OCI-LY1 (cell line): Measurements from ENCODE around the gene LAMC3.

Source experiments
- H2AFZ ChIP-seq: fragments of 200-600 bp; sonication (generic), shearing (Covaris generic); 2 replicates; pipeline ENCODE4 v1.6.0; 2014; ENCODE audit warnings: antibody characterized with exemption, mild to moderate bottlenecking, low read length
- H3F3A ChIP-seq: fragments of 200-600 bp; sonication (generic), shearing (Covaris generic); 2 replicates; pipeline ENCODE4 v1.6.0; 2014; ENCODE audit warnings: mild to moderate bottlenecking, antibody characterized with exemption, low read length, moderate library complexity; ENCODE audit not compliant: insufficient read depth
- H3K27ac ChIP-seq: fragments of 200-600 bp; sonication (generic); 2 replicates; pipeline ENCODE4 v1.5.1; 2014; ENCODE audit warnings: low read length, mixed run types, mild to moderate bottlenecking, low read depth; ENCODE audit not compliant: poor library complexity, severe bottlenecking
- H3K27me3 ChIP-seq: fragments of 200-600 bp; sonication (generic); 2 replicates; pipeline ENCODE4 v1.6.0; 2014; ENCODE audit warnings: antibody characterized with exemption, mild to moderate bottlenecking, low read length, moderate library complexity; ENCODE audit not compliant: insufficient read depth
- H3K36me3 ChIP-seq: fragments of 200-600 bp; sonication (generic); 2 replicates; pipeline ENCODE4 v1.6.1; 2014; ENCODE audit warnings: mild to moderate bottlenecking, antibody characterized with exemption, low read length, moderate library complexity, mixed read lengths; ENCODE audit not compliant: insufficient read depth
- H3K4me1 ChIP-seq: fragments of 200-600 bp; sonication (generic); 2 replicates; pipeline ENCODE4 v1.5.1; 2014; ENCODE audit warnings: mild to moderate bottlenecking, low read length, moderate library complexity; ENCODE audit not compliant: insufficient read depth, severe bottlenecking
- H3K4me2 ChIP-seq: fragments of 200-600 bp; sonication (generic), shearing (Covaris generic); 2 replicates; pipeline ENCODE4 v1.6.1; 2014; ENCODE audit warnings: low read length
- H3K4me3 ChIP-seq: fragments of 200-600 bp; sonication (generic); 2 replicates; pipeline ENCODE4 v1.5.1; 2014; ENCODE audit warnings: low read length, low read depth, mild to moderate bottlenecking, mixed read lengths; ENCODE audit not compliant: poor library complexity, severe bottlenecking
- H3K79me2 ChIP-seq: fragments of 200-600 bp; shearing (Covaris generic); 2 replicates; pipeline ENCODE4 v1.6.1; 2016; ENCODE audit warnings: mixed run types, low read length, mixed read lengths; ENCODE audit not compliant: insufficient read depth
- H3K9ac ChIP-seq: fragments of 200-600 bp; sonication (generic), shearing (Covaris generic); 2 replicates; pipeline ENCODE4 v1.6.1; 2014; ENCODE audit warnings: mild to moderate bottlenecking, low read length, mixed read lengths
- H3K9me2 ChIP-seq: fragments of 200-600 bp; sonication (generic), shearing (Covaris generic); 2 replicates; pipeline ENCODE4 v1.6.1; 2014; ENCODE audit warnings: low read depth, mild to moderate bottlenecking, low read length, mixed read lengths
- H3K9me3 ChIP-seq: fragments of 200-600 bp; shearing (Covaris generic); 2 replicates; pipeline ENCODE4 v1.6.1; 2014; ENCODE audit warnings: low read length, mixed read lengths
- H4K20me1 ChIP-seq: fragments of 200-600 bp; sonication (generic), shearing (Covaris generic); 2 replicates; pipeline ENCODE4 v1.6.0; 2016; ENCODE audit warnings: mild to moderate bottlenecking, low read length; ENCODE audit not compliant: insufficient read depth
- EZH2 ChIP-seq: fragments of 200-600 bp; sonication (generic), shearing (Covaris generic); IDR thresholded peaks from 2 replicates; pipeline ENCODE4 v1.8.0; 2017; ENCODE audit warnings: borderline replicate concordance, mixed run types, mild to moderate bottlenecking, antibody characterized with exemption, low read length, moderate library complexity, mixed read lengths
- TF ChIP-seq, protein P1 (sequence below): fragments of 200-600 bp; sonication (generic), shearing (Covaris generic); IDR thresholded peaks from 2 replicates; pipeline ENCODE4 v1.5.1; 2017; ENCODE audit warnings: mild to moderate bottlenecking, antibody characterized with exemption, low read length, moderate library complexity, mixed read lengths

LAMC3 gene

DNA sequence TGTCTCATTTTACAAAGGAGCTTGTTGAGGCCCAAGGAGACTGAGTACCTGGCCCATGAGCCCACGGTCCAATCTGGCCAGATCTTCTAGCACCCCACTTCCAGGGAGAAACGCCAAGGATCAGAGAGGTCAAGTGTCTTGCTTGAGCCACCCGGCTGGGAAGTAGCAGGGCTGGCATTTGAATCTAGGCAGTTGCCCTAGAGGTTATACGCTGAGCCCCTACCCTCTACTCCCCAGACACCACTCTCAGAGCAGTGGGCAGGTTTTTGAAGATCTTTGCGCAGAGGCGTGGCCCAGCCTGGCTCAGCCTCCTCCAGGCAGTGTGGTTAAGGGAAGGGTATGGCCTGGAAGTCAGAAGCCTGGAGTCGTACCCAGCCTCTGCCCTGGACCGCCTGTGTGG, 110.6 kb downstream of the LAMC3 start:
- H4K20me1 ChIP-seq = no peaks in the 10 kb centered on the region
- no peaks in the 10 kb centered on the region for H3K9me2 ChIP-seq
- H2AFZ ChIP-seq = no peak overlapping the region
- H3K36me3 ChIP-seq = no peaks in the 10 kb centered on the region
- 0 out of 2 replicates have a peak, but pooled peaks cover 11% of the 10 kb centered on the region for H3K27me3 ChIP-seq
- H3K9ac ChIP-seq = no peak overlapping the region
- H3K9me3 ChIP-seq = no peaks in the 10 kb centered on the region
- no peak overlapping the region for H3K27ac ChIP-seq
- no peak for TF ChIP-seq EZH2
- TF ChIP-seq, protein P1, sequence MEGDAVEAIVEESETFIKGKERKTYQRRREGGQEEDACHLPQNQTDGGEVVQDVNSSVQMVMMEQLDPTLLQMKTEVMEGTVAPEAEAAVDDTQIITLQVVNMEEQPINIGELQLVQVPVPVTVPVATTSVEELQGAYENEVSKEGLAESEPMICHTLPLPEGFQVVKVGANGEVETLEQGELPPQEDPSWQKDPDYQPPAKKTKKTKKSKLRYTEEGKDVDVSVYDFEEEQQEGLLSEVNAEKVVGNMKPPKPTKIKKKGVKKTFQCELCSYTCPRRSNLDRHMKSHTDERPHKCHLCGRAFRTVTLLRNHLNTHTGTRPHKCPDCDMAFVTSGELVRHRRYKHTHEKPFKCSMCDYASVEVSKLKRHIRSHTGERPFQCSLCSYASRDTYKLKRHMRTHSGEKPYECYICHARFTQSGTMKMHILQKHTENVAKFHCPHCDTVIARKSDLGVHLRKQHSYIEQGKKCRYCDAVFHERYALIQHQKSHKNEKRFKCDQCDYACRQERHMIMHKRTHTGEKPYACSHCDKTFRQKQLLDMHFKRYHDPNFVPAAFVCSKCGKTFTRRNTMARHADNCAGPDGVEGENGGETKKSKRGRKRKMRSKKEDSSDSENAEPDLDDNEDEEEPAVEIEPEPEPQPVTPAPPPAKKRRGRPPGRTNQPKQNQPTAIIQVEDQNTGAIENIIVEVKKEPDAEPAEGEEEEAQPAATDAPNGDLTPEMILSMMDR = no peak
- H3K4me1 ChIP-seq = peaks cover 3% of the 10 kb centered on the region
- no peaks in the 10 kb centered on the region for H3K79me2 ChIP-seq
- H3K4me3 ChIP-seq = no peak overlapping the region
- no peak overlapping the region for H3K4me2 ChIP-seq
- H3F3A ChIP-seq = no peaks in the 10 kb centered on the region

DNA sequence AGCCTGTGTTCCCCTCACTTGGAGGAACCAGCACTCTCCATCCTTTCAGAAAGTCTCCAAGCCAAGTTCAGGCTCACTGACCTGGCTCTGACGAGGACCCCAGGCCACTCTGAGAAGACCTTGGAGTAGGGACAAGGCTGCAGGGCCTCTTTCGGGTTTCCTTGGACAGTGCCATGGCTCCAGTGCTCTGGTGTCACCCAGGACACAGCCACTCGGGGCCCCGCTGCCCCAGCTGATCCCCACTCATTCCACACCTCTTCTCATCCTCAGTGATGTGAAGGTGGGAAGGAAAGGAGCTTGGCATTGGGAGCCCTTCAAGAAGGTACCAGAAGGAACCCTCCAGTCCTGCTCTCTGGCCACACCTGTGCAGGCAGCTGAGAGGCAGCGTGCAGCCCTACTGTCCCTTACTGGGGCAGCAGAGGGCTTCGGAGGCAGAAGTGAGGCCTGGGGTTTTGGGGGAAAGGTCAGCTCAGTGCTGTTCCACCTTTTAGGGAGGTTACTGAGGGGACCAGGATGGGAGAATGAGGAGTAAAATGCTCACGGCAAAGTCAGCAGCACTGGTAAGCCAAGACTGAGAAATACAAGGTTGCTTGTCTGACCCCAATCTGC, 111.8 kb downstream of the LAMC3 start:
- Histone ChIP-seq H3K27me3 (0 out of 2 replicates have a peak, but pooled peaks cover 11% of the 10 kb centered on the region), H3K4me1 (peaks cover 6% of the 10 kb centered on the region), H3K9me2 (no peaks in the 10 kb centered on the region), H3K9me3 (no peaks in the 10 kb centered on the region), H3F3A (no peaks in the 10 kb centered on the region), H3K4me2 (no peak overlapping the region), H2AFZ (no peak overlapping the region), H3K27ac (no peak overlapping the region), H3K36me3 (no peaks in the 10 kb centered on the region), H4K20me1 (no peaks in the 10 kb centered on the region), H3K4me3 (no peak overlapping the region), H3K79me2 (peaks cover under 1% of the 10 kb centered on the region; the same call in 1 of the 2 replicates), H3K9ac (no peak overlapping the region)
- no peak for TF ChIP-seq EZH2
- TF ChIP-seq, protein P1 = no peak

DNA sequence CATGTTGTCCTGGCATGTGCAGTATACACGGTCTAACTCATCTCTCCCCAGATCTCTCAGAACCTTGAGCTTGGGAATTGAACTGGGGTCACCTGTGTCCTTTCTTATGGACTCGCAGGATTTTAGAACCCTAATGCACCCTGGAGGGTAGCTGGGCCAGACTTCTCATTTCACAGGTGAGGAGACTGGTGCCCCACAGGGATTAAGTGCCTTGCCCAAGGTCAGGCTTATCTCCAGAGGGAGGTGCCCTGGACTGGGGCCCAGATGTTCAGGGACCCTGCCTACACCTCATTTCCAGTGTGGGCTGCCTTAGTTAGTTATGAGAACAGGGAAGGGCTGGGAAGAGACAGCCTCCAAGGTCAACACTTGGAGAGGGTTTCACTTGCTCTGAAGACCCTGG, 112.4 kb downstream of the LAMC3 start:
- Histone ChIP-seq H3K36me3 (no peaks in the 10 kb centered on the region), H3K9me2 (no peaks in the 10 kb centered on the region), H3F3A (no peaks in the 10 kb centered on the region), H4K20me1 (no peaks in the 10 kb centered on the region), H2AFZ (no peak overlapping the region), H3K27me3 (0 out of 2 replicates have a peak, but pooled peaks cover 11% of the 10 kb centered on the region), H3K4me2 (no peak overlapping the region), H3K9me3 (no peaks in the 10 kb centered on the region), H3K4me1 (peaks cover 11% of the 10 kb centered on the region), H3K9ac (no peak overlapping the region), H3K79me2 (peaks cover 6% of the 10 kb centered on the region), H3K27ac (no peak overlapping the region), H3K4me3 (no peak overlapping the region)
- no peak for TF ChIP-seq EZH2
- TF ChIP-seq, protein P1 = no peak
